ENCODE measurements around the gene AK9. TPM values are rescaled to one million over a fixed set of nuclear protein-coding genes. Genes with fewer than 3 reads are reported as not detected.

Gene AK9
- total and polyA plus RNA-seq, 9 of the 15 experiments (the other 6 are each of a cell fraction or from before 2014, with no cell fraction given): 0.59 to 1.9 (median 1.2) TPM

- Histone ChIP-seq H4K20me1 (replicated peaks; ENCODE audit: control insufficient read depth, insufficient read depth, low read length) (no peaks in the 10 kb centered on the region), H3K4me3 (no peak overlapping the region), H3K4me2 (ENCODE audit: insufficient read depth, low read length) (no peak overlapping the region), H3K27me3 (ENCODE audit: control insufficient read depth in 2 of 2, insufficient read depth in 2 of 2, low read length in 2 of 2) (no peaks in the 10 kb centered on the region), H3K9me1 (ENCODE audit: control insufficient read depth, insufficient read depth, low read length) (no peaks in the 10 kb centered on the region), H2AFZ (ENCODE audit: low read depth, low read length) (no peak overlapping the region), H3K36me3 (ENCODE audit: control insufficient read depth, insufficient read depth, low read length) (no peaks in the 10 kb centered on the region), H3K27ac (ENCODE audit: extremely low read depth, low read depth, low read length) (no peak overlapping the region), H3K9me3 (replicated peaks; ENCODE audit: control insufficient read depth, insufficient read depth, low read depth, low read length) (no peaks in the 10 kb centered on the region), H3K9ac (ENCODE audit: insufficient read depth in 1 of 2, low read depth in 2 of 2, low read length in 2 of 2) (no peak overlapping the region), H3K79me2 (ENCODE audit: control insufficient read depth, insufficient read depth, low read length) (no peaks in the 10 kb centered on the region), H3K4me1 (replicated peaks in 1 of 2; ENCODE audit: control insufficient read depth in 2 of 2, insufficient read depth in 2 of 2, low read length in 2 of 2) (no peaks in the 10 kb centered on the region)
- DNase-seq (ENCODE audit: extremely low read depth in 1 of 4, low spot score in 3 of 4) (no peak), ATAC-seq (no peak), FAIRE-seq (no peak)
- intact Hi-C loops (cut with micrococcal nuclease): no loop called here
- 0% methylated on average over 2 of the region's 2 CpGs for WGBS (ENCODE audit: insufficient coverage, low coverage, missing lambda C conversion rate)
- TF ChIP-seq LCOR (CRISPR knock-in tag; IDR thresholded peaks at IDR 0.05): no peak
- no peak for TF ChIP-seq TFE3 (CRISPR knock-in tag; IDR thresholded peaks at IDR 0.05)
- TF ChIP-seq ZNF77 (CRISPR knock-in tag; IDR thresholded peaks at IDR 0.05): no peak
- TF ChIP-seq AFF1 (IDR thresholded peaks at IDR 0.05; ENCODE audit: low read depth in 1 of 2, partially characterized antibody in 2 of 2): no peak
- in situ Hi-C loops (cut with MboI): no loop called here
- CTCF ChIA-PET (ENCODE audit: low intra/inter-chr PET ratio): no interaction called here
- BruUV-seq (replicated peaks): no TSS peak
- POLR2A ChIA-PET: no interaction called here
Measured at GRCh38 chr6:109662192-109662591, 28.8 kb downstream of the AK9 start.

All from K562 (cell line).